ENCODE results near the gene UPF1. TPM values are rescaled to one million over a fixed set of nuclear protein-coding genes. Genes with fewer than 3 reads are reported as not detected.

UPF1 gene
- polyA plus RNA-seq, 5 donors: 34.0 to 58.4 (median 52.9) TPM

- DNase-seq: no peak
Measured at GRCh38 chr19:18833849-18834643, 2.3 kb downstream of the UPF1 start.

DNA sequence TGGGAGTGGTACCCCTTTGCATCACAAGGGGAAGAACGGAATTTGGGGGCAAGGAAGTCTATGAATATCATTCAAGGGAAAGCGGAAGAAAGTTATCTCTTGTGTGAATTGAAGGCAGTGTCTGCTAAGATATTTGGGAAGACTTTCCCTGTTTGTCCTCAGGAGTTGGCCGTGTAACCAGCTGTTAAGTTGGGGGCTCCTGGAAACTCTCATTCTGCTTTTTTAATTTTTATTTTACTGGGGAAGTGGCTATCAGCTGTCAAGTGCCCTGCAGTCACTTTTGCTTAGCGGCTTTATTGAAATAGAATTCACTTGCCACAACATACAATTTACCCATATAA lies 2.9 kb downstream of the UPF1 start:
- DNase-seq: no peak

- DNase-seq: no peak
Measured at GRCh38 chr19:18839465-18840287, 7.9 kb downstream of the UPF1 start.

GRCh38 chr19:18840288-18841267 lies 8.8 kb downstream of the UPF1 start:
- no peak for DNase-seq

- DNase-seq: no peak
Measured at GRCh38 chr19:18841400-18841799, 9.6 kb downstream of the UPF1 start.

- no peak for DNase-seq
Measured at GRCh38 chr19:18842166-18842565, 10.4 kb downstream of the UPF1 start.

DNA sequence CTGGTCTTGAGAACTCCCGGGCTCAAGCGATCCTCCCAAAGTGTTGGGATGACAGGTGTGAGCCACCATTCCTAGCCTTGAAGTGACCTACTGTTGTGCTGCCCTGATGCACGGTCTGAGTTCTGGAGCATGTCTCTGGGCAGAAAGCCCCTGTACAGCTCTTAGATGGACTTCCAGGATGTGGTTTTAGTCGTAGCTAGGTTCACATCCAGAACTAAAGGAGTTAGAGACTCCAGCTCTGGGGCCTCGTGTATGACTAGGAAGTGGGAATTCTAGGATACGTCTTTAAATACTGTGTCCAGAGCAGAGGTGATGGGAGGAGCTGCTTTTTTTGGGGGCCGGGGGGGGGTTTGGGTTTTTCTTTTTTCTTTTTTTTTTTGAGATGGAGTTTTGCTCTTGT lies 12.2 kb downstream of the UPF1 start:
- no peak for DNase-seq

GRCh38 chr19:18844806-18845329 lies 13.1 kb downstream of the UPF1 start:
- DNase-seq: no peak

GRCh38 chr19:18845961-18846360 lies 14.2 kb downstream of the UPF1 start:
- DNase-seq: no peak

DNA sequence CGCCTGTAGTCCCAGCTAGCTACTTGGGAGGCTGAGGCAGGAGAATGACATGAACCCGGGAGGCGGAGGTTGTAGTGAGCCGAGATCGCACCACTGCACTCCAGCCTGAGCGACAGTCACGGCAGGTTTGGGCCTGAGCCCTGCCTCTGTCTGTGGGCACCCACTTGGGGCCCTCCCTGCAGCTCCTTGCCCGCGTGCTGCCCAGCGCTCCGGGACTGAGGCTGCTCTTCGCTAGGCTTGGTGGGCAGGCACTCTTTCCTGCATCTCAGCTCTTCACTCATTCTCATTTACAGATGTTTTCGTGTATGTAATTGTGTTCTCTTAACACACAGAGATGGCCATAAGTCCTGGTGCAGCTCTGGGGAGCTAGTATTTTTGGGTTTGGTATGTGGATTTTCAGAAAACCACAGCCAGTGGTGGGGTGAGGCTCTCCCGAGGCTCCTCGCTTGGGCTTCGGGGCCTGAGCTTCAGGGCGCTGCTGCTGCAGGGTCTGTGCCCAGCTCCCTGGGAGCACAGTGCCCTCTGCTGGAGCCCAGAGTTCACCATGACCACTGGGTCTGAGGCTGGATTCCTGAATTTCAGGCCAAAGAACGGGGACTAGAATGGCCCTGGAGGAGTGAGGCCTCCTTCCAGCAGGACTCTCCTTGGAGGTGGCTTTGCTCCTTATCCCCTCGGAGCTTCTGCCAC lies 15.2 kb downstream of the UPF1 start:
- peak; percentile 70 to 78 for DNase-seq

DNA sequence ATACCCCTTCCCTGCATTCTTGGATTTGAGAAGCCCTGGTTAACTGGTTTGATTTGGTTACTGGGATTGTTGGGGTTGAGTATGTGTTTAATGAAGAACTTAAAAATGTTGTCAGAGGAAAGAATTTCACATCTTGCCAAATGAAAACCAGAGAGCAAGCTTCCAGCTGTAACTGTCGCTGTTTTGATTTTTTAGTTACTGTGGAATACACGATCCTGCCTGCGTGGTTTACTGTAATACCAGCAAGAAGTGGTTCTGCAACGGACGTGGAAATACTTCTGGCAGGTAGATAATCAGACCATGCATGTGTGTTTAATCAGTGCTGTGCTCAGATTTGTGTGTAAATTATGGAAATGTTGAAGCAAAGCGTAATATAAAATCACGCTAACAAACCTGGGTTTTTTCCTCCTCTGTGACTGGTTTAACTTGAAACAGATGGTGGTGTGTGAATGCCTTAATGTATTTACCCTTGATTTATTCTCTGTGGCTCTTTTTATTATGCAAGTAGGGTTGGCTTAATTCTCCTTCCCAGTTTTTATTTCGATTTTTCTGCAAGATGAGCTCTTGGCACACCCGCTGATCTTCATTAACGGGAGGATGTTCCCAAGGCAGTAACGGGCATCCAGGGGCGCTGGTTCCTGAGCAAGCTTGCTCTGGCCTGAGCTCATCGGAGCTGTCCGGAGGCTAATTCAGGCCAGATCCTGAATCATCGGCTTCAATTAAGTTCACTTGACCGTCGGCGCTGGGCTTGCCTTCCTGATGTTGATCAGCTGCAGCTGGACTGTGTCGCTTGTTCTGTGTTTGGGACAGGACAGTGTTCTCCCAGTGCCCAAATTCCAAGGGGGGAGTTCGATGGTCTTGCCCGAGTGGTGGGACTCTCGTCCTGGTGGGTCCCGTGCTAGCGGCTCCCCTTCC lies 16.0 kb downstream of the UPF1 start:
- DNase-seq: no peak

DNA sequence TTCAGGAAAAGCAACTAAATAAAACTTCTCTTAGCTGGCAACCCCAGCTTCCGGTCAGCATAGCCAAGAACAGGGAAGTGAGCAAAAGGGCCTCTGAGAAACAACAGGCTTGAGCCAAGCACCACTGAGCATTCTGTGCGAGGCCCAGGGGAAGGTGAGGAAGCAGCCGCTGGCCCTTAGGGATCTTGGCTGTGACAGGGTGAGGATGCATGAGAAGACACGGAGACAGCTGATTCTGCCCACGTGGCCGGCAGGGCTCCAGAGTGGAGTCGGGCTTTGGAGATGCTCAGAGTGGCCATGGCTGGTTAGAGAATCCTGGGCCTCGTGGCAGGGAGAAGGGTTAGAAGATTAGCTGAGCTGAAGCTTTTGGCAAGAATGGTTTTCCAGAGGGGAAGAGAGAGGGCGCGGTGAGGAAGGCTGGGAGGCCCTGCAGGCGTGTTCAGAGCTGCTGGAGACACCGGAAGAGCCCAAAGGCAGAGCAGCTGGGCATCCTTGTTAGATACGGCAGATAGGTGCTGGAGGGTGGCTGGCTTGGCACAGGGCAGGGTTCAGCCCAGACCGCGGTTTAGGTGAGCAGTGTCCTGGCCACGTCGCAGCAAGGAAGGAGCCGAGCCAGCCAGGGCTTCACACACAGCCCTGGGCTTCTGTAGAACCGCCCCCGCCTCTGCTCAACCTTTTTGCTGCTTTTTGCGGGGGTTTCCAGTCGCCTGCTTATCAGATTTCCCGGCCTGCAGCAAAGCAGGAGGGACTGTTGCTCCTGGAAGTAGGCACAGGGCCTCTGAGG lies 17.3 kb downstream of the UPF1 start:
- DNase-seq: peak; percentile 66 to 67

GRCh38 chr19:18849838-18850400 lies 18.2 kb downstream of the UPF1 start:
- no peak for DNase-seq

- DNase-seq: no peak
Measured at GRCh38 chr19:18850471-18851375, 19.0 kb downstream of the UPF1 start.

DNA sequence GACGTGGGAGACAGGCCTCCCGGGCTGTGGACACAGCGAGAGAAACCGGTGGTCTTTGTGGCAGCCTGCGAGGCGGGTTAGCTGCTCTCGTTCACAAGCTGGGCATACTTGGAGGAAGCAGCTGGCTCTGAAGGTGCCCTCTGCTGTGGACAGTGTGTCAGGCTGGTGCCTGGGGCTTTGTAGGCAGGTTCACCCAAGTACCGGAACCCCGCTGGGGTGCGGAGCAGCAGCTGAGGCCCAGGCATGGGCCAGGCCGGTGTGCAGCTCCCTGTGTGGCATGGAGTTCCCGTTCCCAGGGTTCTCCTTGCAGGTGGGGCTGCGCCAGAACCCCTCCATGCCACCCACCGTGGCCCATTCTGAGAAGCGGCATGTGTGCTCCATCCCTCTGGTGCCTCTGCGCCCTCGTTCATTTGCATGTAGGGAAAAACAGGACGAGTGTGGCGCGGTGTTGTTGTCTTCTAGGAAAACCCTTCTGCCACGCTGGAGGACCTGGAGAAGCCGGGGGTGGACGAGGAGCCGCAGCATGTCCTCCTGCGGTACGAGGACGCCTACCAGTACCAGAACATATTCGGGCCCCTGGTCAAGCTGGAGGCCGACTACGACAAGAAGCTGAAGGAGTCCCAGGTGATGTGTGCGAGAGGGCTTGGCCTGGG lies 20.0 kb downstream of the UPF1 start:
- DNase-seq: no peak

GRCh38 chr19:18852648-18853047 lies 20.9 kb downstream of the UPF1 start:
- no peak for DNase-seq
